MCF 10A (cell line): ENCODE data around the gene SLC5A2. TPM values are rescaled to one million over a fixed set of nuclear protein-coding genes. Genes with fewer than 3 reads are reported as not detected.
"Not testable (repeated sequence)": the region's sequence is repeated elsewhere in the genome, so short reads cannot be mapped to it uniquely, and the experiment has no call there.

Experiments used
- BruUV-seq: library from RNA; stranded (reverse); fragments of 400-500 nt; replicated peaks from 2 replicates; lab custom pipeline; 2021; lab: Mats Ljungman, UMichigan
- CTCF ChIA-PET: fragments of 300-600 bp; sonication (Branson Sonifier 250); formaldehyde crosslinking; extraction: SDS; loops from one replicate; lab custom pipeline; 2021; ENCODE audit warnings: antibody characterized with exemption, inconsistent platforms; lab: Yijun Ruan, JAX
- POLR2A ChIA-PET: fragments of 300-600, 350-650 bp; sonication (Branson Sonifier 250); formaldehyde crosslinking; extraction: SDS; loops from one replicate; lab custom pipeline; 2020; ENCODE audit warnings: antibody characterized with exemption, inconsistent platforms; lab: Yijun Ruan, JAX
- DNase-seq: peaks from one replicate; pipeline ENCODE4 v3.0.0-alpha.2; 2018; ENCODE audit not compliant: unreplicated experiment
- H3K27ac Mint-ChIP-seq: one replicate; pipeline ENCODE4 v1.8.0; 2022; ENCODE audit warnings: mild to moderate bottlenecking, low read depth, mixed read lengths; ENCODE audit not compliant: unreplicated experiment
- H3K27me3 Mint-ChIP-seq: one replicate; pipeline ENCODE4 v1.8.0; 2022; ENCODE audit warnings: mixed read lengths; ENCODE audit not compliant: insufficient read depth, unreplicated experiment
- H3K36me3 Mint-ChIP-seq: one replicate; pipeline ENCODE4 v1.8.0; 2022; ENCODE audit warnings: mild to moderate bottlenecking, moderate library complexity, mixed read lengths; ENCODE audit not compliant: insufficient read depth, unreplicated experiment
- H3K4me1 Mint-ChIP-seq: one replicate; pipeline ENCODE4 v1.8.0; 2022; ENCODE audit warnings: mixed read lengths; ENCODE audit not compliant: insufficient read depth, unreplicated experiment
- H3K4me3 Mint-ChIP-seq: one replicate; pipeline ENCODE4 v1.8.0; 2022; ENCODE audit warnings: mild to moderate bottlenecking, moderate library complexity, mixed read lengths; ENCODE audit not compliant: unreplicated experiment
- H3K9me3 Mint-ChIP-seq: one replicate; pipeline ENCODE4 v1.8.0; 2022; ENCODE audit warnings: mixed read lengths; ENCODE audit not compliant: unreplicated experiment
- intact Hi-C: fragments of 100-400 bp; cut with micrococcal nuclease; formaldehyde crosslinking; loops from 2 replicates; pipeline ENCODE4 v1.14.1; 2022
- total RNA-seq: library from RNA; stranded (reverse); gene quantifications from 2 replicates; pipeline ENCODE4 v1.2.3, GENCODE V29; 2022
- TF ChIP-seq, protein P1 (sequence below): fragments of 200-600 bp; IDR thresholded peaks from one replicate; pipeline ENCODE4 v1.8.0; 2022; ENCODE audit warnings: antibody characterized with exemption, mild to moderate bottlenecking; ENCODE audit not compliant: unreplicated experiment

Gene SLC5A2
- total RNA-seq, 1 experiment from 2014 or later, result not detected

GRCh38 chr16:31441956-31442355, 41.0 kb upstream of the SLC5A2 start:
- DNase-seq, result no peak
- POLR2A ChIA-PET, result interaction anchor here (1.0 to 4.7 kb wide), 4 partner anchors 11 to 262 kb away, joined by 4 to 30 read pairs (median 17); partner anchors contain the start of genes ARMC5 and FUS
- Mint-ChIP-seq H3K36me3 (peaks cover 5% of the 10 kb centered on the region), H3K9me3 (no peaks in the 10 kb centered on the region), H3K4me1 (peaks cover 12% of the 10 kb centered on the region), H3K27me3 (no peaks in the 10 kb centered on the region), H3K27ac (no peak overlapping the region), H3K4me3 (peak overlapping the region; percentile 87)
- intact Hi-C loops, result loop anchor here (2.0 to 5.0 kb wide), 3 partner anchors 55 to 260 kb away; partner anchors contain the start of gene FUS
- TF ChIP-seq, protein P1, sequence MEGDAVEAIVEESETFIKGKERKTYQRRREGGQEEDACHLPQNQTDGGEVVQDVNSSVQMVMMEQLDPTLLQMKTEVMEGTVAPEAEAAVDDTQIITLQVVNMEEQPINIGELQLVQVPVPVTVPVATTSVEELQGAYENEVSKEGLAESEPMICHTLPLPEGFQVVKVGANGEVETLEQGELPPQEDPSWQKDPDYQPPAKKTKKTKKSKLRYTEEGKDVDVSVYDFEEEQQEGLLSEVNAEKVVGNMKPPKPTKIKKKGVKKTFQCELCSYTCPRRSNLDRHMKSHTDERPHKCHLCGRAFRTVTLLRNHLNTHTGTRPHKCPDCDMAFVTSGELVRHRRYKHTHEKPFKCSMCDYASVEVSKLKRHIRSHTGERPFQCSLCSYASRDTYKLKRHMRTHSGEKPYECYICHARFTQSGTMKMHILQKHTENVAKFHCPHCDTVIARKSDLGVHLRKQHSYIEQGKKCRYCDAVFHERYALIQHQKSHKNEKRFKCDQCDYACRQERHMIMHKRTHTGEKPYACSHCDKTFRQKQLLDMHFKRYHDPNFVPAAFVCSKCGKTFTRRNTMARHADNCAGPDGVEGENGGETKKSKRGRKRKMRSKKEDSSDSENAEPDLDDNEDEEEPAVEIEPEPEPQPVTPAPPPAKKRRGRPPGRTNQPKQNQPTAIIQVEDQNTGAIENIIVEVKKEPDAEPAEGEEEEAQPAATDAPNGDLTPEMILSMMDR, result no peak
- BruUV-seq, result TSS peak; percentile 23
- CTCF ChIA-PET, result interaction anchor here (0.6 to 7.0 kb wide), 20 partner anchors 11 to 488 kb away, joined by 3 to 65 read pairs (median 4); partner anchors contain the start of genes ARMC5 and HSD3B7

DNA sequence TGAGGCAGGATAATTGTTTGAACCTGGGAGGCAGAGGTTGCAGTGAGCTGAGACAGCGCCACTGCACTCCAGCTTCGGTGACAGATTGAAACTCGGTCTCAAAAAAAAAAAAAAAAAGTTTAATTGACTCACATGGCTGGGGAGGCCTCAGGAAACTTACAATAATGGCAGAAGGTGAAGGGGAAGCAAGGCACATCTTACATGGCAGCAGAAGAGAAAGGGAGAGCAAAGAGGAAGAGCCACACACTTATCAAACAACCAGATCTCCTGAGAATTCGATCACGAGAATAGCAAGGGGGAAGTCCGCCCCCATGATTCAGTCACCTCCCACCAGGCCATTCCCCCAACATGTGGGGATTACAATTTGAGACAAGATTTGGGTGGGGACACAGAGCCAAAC, 37.0 kb upstream of the SLC5A2 start:
- intact Hi-C loops, BruUV-seq, H3K27me3 Mint-ChIP-seq, DNase-seq, H3K4me3 Mint-ChIP-seq, H3K27ac Mint-ChIP-seq, H3K9me3 Mint-ChIP-seq, H3K36me3 Mint-ChIP-seq: not testable (repeated sequence)
- ChIA-PET POLR2A (interaction anchor here (1.4 to 4.7 kb wide), 3 partner anchors 9 to 372 kb away, joined by 3 to 30 read pairs (median 4); partner anchors contain the start of genes ARMC5, ZNF646 and ZNF668), CTCF (interaction anchor here (0.6 to 7.0 kb wide), 5 partner anchors 13 to 303 kb away, joined by 3 to 65 read pairs (median 5); partner anchors contain the start of gene ARMC5)
- peaks cover 12% of the 10 kb centered on the region for H3K4me1 Mint-ChIP-seq

- peak overlapping the region; percentile 94 for H3K27ac Mint-ChIP-seq
- ChIA-PET POLR2A (interaction anchor here (0.7 to 4.8 kb wide), 13 partner anchors 8 to 497 kb away, joined by 3 to 29 read pairs (median 10); partner anchors contain the start of genes ARMC5, FUS, KAT8 and RUSF1), CTCF (interaction anchor here (0.6 to 2.9 kb wide), 23 partner anchors 8 to 465 kb away, joined by 3 to 26 read pairs (median 4); partner anchors contain the start of gene ZNF843)
- peaks cover 21% of the 10 kb centered on the region for H3K4me1 Mint-ChIP-seq
- TF ChIP-seq, protein P1, result no peak
- no peak for DNase-seq
- intact Hi-C loops, result loop anchor here (5.0 to 10.0 kb wide), 2 partner anchors 244 to 419 kb away; partner anchors contain the start of gene STX4
- H3K36me3 Mint-ChIP-seq, result no peaks in the 10 kb centered on the region
- BruUV-seq, result no TSS peak
- H3K27me3 Mint-ChIP-seq, result no peaks in the 10 kb centered on the region
- no peaks in the 10 kb centered on the region for H3K9me3 Mint-ChIP-seq
- H3K4me3 Mint-ChIP-seq, result no peak overlapping the region
Observed at GRCh38 chr16:31451201-31451600, 31.7 kb upstream of the SLC5A2 start.

GRCh38 chr16:31451681-31452351, 31.1 kb upstream of the SLC5A2 start:
- no TSS peak for BruUV-seq
- DNase-seq, result peak; percentile 77
- peaks cover 21% of the 10 kb centered on the region for H3K4me1 Mint-ChIP-seq
- H3K27me3 Mint-ChIP-seq, result no peaks in the 10 kb centered on the region
- no peaks in the 10 kb centered on the region for H3K9me3 Mint-ChIP-seq
- H3K4me3 Mint-ChIP-seq, result peak overlapping the region; percentile 12
- TF ChIP-seq, protein P1, result peak; percentile 48
- peaks cover 4% of the 10 kb centered on the region for H3K36me3 Mint-ChIP-seq
- intact Hi-C loops, result loop anchor here (2.0 to 10.0 kb wide), 3 partner anchors 243 to 421 kb away; partner anchors contain the start of genes STX4 and ZNF267
- CTCF ChIA-PET, result interaction anchor here (0.6 to 2.9 kb wide), 30 partner anchors 8 to 466 kb away, joined by 3 to 26 read pairs (median 4); partner anchors contain the start of gene ZNF843
- POLR2A ChIA-PET, result interaction anchor here (0.6 to 4.8 kb wide), 20 partner anchors 8 to 637 kb away, joined by 3 to 29 read pairs (median 6); partner anchors contain the start of genes ARMC5, FUS, KAT8 and RUSF1
- H3K27ac Mint-ChIP-seq, result peak overlapping the region; percentile 94
